ENCODE data around the gene CT45A10.

Gene CT45A10, protein sequence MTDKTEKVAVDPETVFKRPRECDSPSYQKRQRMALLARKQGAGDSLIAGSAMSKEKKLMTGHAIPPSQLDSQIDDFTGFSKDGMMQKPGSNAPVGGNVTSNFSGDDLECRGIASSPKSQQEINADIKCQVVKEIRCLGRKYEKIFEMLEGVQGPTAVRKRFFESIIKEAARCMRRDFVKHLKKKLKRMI

DNA sequence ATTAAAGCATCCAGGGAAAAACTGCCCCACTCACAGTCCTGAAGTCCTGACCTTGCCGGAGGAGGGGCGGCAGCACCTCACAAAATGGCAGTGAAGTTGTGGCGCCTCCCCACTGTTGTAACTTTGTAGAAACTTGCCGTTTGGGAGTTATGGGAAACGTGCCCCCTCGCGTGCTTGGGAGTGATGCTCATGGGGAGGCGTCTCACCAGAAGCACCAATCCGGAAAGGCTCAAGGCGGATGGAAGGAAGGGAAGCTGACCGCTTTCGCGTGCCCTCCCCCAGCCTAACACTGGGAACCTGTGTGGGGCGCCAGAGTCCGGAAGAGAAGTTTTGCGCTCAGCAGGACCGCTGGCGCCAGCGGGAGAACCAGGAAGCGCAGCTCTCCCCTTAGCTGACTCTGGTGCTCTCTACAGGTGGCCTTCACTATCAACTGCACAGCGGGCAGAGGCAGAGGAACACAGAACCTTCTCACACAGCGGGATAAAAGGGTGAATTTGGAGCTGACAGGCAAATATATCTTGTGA lies at the start of gene CT45A10, which contains the start of gene SAGE1:
Gene CT45A10, minus strand, starts transcription at position 151 of the 524 bp plus-strand sequence. CDS start 8,100 bp downstream, outside the sequence.
Gene SAGE1, plus strand, starts transcription at position 423 of the 524 bp plus-strand sequence. CDS start 2,527 bp downstream, outside the sequence.
- TF ChIP-seq RARB (CRISPR knock-in tag; IDR thresholded peaks at IDR 0.05): no peak
- TF ChIP-seq, protein P1, sequence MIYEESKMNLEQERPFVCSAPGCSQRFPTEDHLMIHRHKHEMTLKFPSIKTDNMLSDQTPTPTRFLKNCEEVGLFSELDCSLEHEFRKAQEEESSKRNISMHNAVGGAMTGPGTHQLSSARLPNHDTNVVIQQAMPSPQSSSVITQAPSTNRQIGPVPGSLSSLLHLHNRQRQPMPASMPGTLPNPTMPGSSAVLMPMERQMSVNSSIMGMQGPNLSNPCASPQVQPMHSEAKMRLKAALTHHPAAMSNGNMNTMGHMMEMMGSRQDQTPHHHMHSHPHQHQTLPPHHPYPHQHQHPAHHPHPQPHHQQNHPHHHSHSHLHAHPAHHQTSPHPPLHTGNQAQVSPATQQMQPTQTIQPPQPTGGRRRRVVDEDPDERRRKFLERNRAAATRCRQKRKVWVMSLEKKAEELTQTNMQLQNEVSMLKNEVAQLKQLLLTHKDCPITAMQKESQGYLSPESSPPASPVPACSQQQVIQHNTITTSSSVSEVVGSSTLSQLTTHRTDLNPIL (CRISPR knock-in tag; IDR thresholded peaks at IDR 0.05; ENCODE audit: low read depth): no peak
- TF ChIP-seq PPARA (CRISPR knock-in tag; IDR thresholded peaks at IDR 0.05; ENCODE audit: borderline replicate concordance): no peak
- no peak for TF ChIP-seq ESRRG (CRISPR knock-in tag; IDR thresholded peaks at IDR 0.05)
- ATAC-seq: no peak

GRCh38 chrX:135931644-135932487 lies 38.6 kb upstream of the CT45A10 start:
- peak; percentile 97 for ATAC-seq
- TF ChIP-seq TOX (CRISPR knock-in tag; IDR thresholded peaks at IDR 0.05; ENCODE audit: borderline replicate concordance) (no peak), GLIS3 (CRISPR knock-in tag; IDR thresholded peaks at IDR 0.05) (no peak), PATZ1 (CRISPR knock-in tag; IDR thresholded peaks at IDR 0.05; ENCODE audit: borderline replicate concordance) (no peak), RARB (CRISPR knock-in tag; IDR thresholded peaks at IDR 0.05) (no peak), SNAI2 (CRISPR knock-in tag; IDR thresholded peaks at IDR 0.05) (no peak), POU6F1 (CRISPR knock-in tag; IDR thresholded peaks at IDR 0.05; ENCODE audit: borderline replicate concordance, low read depth) (no peak), ZFP30 (CRISPR knock-in tag; IDR thresholded peaks at IDR 0.05) (no peak), TCF4 (CRISPR knock-in tag; IDR thresholded peaks at IDR 0.05; ENCODE audit: borderline replicate concordance) (no peak), ISL1 (CRISPR knock-in tag; IDR thresholded peaks at IDR 0.05) (no peak)
- TF ChIP-seq, protein P1 (CRISPR knock-in tag; IDR thresholded peaks at IDR 0.05; ENCODE audit: low read depth): no peak

DNA sequence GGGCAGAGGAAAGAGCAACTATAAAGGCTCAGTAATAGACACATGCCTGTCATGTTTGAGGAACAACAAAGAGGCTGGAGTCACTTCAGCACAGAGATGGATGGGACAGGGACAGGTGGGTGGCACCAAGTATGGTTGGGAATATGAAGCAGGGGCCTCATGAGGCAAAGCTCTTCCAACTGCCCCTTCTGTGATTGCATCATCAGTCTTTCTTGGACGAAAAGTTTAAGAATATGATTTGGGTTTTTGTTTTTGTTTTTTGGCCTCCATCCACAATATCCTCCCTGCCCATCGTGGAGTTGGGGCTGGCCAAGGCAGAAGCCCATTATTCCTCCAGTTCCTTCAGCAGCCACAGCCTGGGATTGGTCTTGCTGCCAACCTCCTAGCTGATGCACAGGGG lies 34.7 kb upstream of the CT45A10 start:
- TF ChIP-seq OSR1 (CRISPR knock-in tag; IDR thresholded peaks at IDR 0.05) (no peak), SNAI2 (CRISPR knock-in tag; IDR thresholded peaks at IDR 0.05) (no peak), GLIS3 (CRISPR knock-in tag; IDR thresholded peaks at IDR 0.05) (no peak), ARNTL (CRISPR knock-in tag; IDR thresholded peaks at IDR 0.05; ENCODE audit: borderline replicate concordance, low read depth) (no peak), ZNF8 (CRISPR knock-in tag; IDR thresholded peaks at IDR 0.05) (no peak), ESRRG (CRISPR knock-in tag; IDR thresholded peaks at IDR 0.05) (no peak), ZNF70 (CRISPR knock-in tag; IDR thresholded peaks at IDR 0.05) (no peak), TCF4 (CRISPR knock-in tag; IDR thresholded peaks at IDR 0.05; ENCODE audit: borderline replicate concordance) (no peak), POU6F1 (CRISPR knock-in tag; IDR thresholded peaks at IDR 0.05; ENCODE audit: borderline replicate concordance, low read depth) (no peak), ZNF565 (CRISPR knock-in tag; conservative IDR thresholded peaks at IDR 0.05; ENCODE audit: low read depth) (no peak), ZFP3 (CRISPR knock-in tag; IDR thresholded peaks at IDR 0.05) (no peak)
- TF ChIP-seq, protein P2, sequence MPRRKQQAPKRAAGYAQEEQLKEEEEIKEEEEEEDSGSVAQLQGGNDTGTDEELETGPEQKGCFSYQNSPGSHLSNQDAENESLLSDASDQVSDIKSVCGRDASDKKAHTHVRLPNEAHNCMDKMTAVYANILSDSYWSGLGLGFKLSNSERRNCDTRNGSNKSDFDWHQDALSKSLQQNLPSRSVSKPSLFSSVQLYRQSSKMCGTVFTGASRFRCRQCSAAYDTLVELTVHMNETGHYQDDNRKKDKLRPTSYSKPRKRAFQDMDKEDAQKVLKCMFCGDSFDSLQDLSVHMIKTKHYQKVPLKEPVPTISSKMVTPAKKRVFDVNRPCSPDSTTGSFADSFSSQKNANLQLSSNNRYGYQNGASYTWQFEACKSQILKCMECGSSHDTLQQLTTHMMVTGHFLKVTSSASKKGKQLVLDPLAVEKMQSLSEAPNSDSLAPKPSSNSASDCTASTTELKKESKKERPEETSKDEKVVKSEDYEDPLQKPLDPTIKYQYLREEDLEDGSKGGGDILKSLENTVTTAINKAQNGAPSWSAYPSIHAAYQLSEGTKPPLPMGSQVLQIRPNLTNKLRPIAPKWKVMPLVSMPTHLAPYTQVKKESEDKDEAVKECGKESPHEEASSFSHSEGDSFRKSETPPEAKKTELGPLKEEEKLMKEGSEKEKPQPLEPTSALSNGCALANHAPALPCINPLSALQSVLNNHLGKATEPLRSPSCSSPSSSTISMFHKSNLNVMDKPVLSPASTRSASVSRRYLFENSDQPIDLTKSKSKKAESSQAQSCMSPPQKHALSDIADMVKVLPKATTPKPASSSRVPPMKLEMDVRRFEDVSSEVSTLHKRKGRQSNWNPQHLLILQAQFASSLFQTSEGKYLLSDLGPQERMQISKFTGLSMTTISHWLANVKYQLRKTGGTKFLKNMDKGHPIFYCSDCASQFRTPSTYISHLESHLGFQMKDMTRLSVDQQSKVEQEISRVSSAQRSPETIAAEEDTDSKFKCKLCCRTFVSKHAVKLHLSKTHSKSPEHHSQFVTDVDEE (CRISPR knock-in tag; IDR thresholded peaks at IDR 0.05): no peak
- ATAC-seq: no peak

All from SK-N-SH treated with all-trans-retinoic acid at 6 μM for 48 hours (cell line).